ENCODE measurements around the gene TSPAN7.

DNA sequence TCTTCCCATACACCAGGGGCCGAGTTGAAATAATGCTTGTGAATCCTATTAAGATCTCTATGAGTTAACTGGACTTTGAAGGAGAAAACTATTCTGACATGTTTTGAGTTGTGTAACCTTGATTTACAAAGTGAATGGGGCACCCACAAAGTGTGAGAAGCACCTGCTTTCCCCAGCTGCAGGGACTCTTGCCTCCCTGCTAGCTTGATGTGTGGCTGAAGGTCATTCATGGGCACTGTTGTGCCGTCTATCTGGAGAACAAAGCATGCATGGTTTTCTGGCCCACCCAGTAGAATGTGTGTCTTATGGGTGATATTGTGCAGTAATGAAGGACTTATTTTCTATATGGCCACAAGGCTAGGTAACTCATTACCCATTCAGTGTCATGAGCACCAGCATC is 53.1 kb downstream of the TSPAN7 start:
- TF ChIP-seq, protein P1, sequence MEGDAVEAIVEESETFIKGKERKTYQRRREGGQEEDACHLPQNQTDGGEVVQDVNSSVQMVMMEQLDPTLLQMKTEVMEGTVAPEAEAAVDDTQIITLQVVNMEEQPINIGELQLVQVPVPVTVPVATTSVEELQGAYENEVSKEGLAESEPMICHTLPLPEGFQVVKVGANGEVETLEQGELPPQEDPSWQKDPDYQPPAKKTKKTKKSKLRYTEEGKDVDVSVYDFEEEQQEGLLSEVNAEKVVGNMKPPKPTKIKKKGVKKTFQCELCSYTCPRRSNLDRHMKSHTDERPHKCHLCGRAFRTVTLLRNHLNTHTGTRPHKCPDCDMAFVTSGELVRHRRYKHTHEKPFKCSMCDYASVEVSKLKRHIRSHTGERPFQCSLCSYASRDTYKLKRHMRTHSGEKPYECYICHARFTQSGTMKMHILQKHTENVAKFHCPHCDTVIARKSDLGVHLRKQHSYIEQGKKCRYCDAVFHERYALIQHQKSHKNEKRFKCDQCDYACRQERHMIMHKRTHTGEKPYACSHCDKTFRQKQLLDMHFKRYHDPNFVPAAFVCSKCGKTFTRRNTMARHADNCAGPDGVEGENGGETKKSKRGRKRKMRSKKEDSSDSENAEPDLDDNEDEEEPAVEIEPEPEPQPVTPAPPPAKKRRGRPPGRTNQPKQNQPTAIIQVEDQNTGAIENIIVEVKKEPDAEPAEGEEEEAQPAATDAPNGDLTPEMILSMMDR (IDR thresholded peaks at IDR 0.05) = no peak
- TF ChIP-seq EZH2 (IDR thresholded peaks at IDR 0.05; ENCODE audit: borderline replicate concordance, insufficient read depth, low read depth, low read length, poor library complexity, severe bottlenecking) = no peak

All from B cell (primary cell).